ENCODE measurements around the gene RELN. TPM values are rescaled to one million over a fixed set of nuclear protein-coding genes. Genes with fewer than 3 reads are reported as not detected.

RELN gene
- total RNA-seq, 1 experiment from 2014 or later = 0.20 TPM

GRCh38 chr7:103932389-103932788 is 57.1 kb downstream of the RELN start:
- ChIA-PET POLR2A (no interaction called here), CTCF (interaction anchor here (1.1 kb wide), 1 partner anchor 10 kb away, joined by 3 read pairs; no protein-coding TSS in a partner anchor)
- Mint-ChIP-seq H3K9me3 (no peaks in the 10 kb centered on the region), H3K27me3 (ENCODE audit: low read depth) (no peaks in the 10 kb centered on the region; the same call in 1 of the 2 replicates), H3K4me3 (no peak overlapping the region), H3K4me1 (peaks cover 11% of the 10 kb centered on the region; the same call in 1 of the 2 replicates), H3K36me3 (no peaks in the 10 kb centered on the region), H3K27ac (no peak overlapping the region)
- ATAC-seq (peak; percentile 61), DNase-seq (ENCODE audit: low spot score) (no peak)
- TF ChIP-seq SOX15 (CRISPR knock-in tag; IDR thresholded peaks at IDR 0.05) (no peak), ZNF423 (CRISPR knock-in tag; IDR thresholded peaks at IDR 0.05) (no peak), ZSCAN18 (CRISPR knock-in tag; IDR thresholded peaks at IDR 0.05) (no peak), CBFB (CRISPR knock-in tag; IDR thresholded peaks at IDR 0.05; ENCODE audit: low read depth) (no peak), HMGA2 (CRISPR knock-in tag; IDR thresholded peaks at IDR 0.05) (no peak), JUN (CRISPR knock-in tag; IDR thresholded peaks at IDR 0.05) (no peak), ZNF317 (CRISPR knock-in tag; IDR thresholded peaks at IDR 0.05; ENCODE audit: borderline replicate concordance, low read depth) (no peak), ZNF121 (CRISPR knock-in tag; IDR thresholded peaks at IDR 0.05) (no peak)

GRCh38 chr7:103929901-103930311 is 59.6 kb downstream of the RELN start:
- no peaks in the 10 kb centered on the region for H3K36me3 Mint-ChIP-seq
- H3K27ac Mint-ChIP-seq = no peak overlapping the region
- ChIA-PET CTCF (no interaction called here), POLR2A (no interaction called here)
- peaks cover 8% of the 10 kb centered on the region; the same call in 1 of the 2 replicates for H3K4me1 Mint-ChIP-seq
- ATAC-seq = no peak
- no peak for TF ChIP-seq SP1 (CRISPR knock-in tag; conservative IDR thresholded peaks at IDR 0.05)
- no peak for TF ChIP-seq JAZF1 (CRISPR knock-in tag; IDR thresholded peaks at IDR 0.05)
- no peak for TF ChIP-seq ZNF219 (CRISPR knock-in tag; IDR thresholded peaks at IDR 0.05; ENCODE audit: borderline replicate concordance)
- no peak for TF ChIP-seq ZBTB21 (CRISPR knock-in tag; IDR thresholded peaks at IDR 0.05; ENCODE audit: borderline replicate concordance)
- TF ChIP-seq HMGA2 (CRISPR knock-in tag; IDR thresholded peaks at IDR 0.05) = no peak
- no peak for TF ChIP-seq TCF7 (CRISPR knock-in tag; IDR thresholded peaks at IDR 0.05; ENCODE audit: low read depth)
- no peak for TF ChIP-seq USF2 (CRISPR knock-in tag; IDR thresholded peaks at IDR 0.05)
- no peak for TF ChIP-seq ZNF532 (CRISPR knock-in tag; IDR thresholded peaks at IDR 0.05; ENCODE audit: borderline replicate concordance)
- no peak for TF ChIP-seq PRDM15 (CRISPR knock-in tag; IDR thresholded peaks at IDR 0.05)
- TF ChIP-seq ZBTB43 (CRISPR knock-in tag; IDR thresholded peaks at IDR 0.05) = no peak
- TF ChIP-seq CBFB (CRISPR knock-in tag; IDR thresholded peaks at IDR 0.05; ENCODE audit: low read depth) = no peak
- no peak for TF ChIP-seq CREB1 (CRISPR knock-in tag; IDR thresholded peaks at IDR 0.05)
- no peak overlapping the region for H3K4me3 Mint-ChIP-seq
- no peaks in the 10 kb centered on the region for H3K9me3 Mint-ChIP-seq
- no peaks in the 10 kb centered on the region for H3K27me3 Mint-ChIP-seq (ENCODE audit: low read depth)
- DNase-seq (ENCODE audit: low spot score) = no peak
